Transverse colon (tissue), 4 donors: Measurements from ENCODE around the gene TEX29. TPM values are rescaled to one million over a fixed set of nuclear protein-coding genes. Genes with fewer than 3 reads are reported as not detected.
A peak's percentile ranks its signal among the peaks of the same experiment; 100 is the strongest.

ENCODE experiments used
- DNase-seq: peaks from one replicate; pipeline ENCODE4 v3.0.0-alpha.2; 2019
- H3K27ac ChIP-seq, 4 donors: fragments of 200-600 bp; sonication (generic); 2 replicates each; pipeline ENCODE4 v1.5.1; 2016 to 2018; ENCODE audit warnings: inconsistent platforms in 4 of 4
- H3K27me3 ChIP-seq: fragments of 200-600 bp; sonication (generic); 2 replicates; pipeline ENCODE4 v1.5.1; 2017; ENCODE audit warnings: inconsistent platforms
- H3K36me3 ChIP-seq, 4 donors: fragments of 200-600 bp; sonication (generic); 2 replicates each; pipeline ENCODE4 v1.5.1; 2017 to 2019; ENCODE audit warnings: inconsistent platforms in 4 of 4
- H3K4me1 ChIP-seq, 4 donors: fragments of 200-600 bp; sonication (generic); 2 replicates each; pipeline ENCODE4 v1.5.1; 2017 to 2020; ENCODE audit warnings: inconsistent platforms in 4 of 4
- H3K4me3 ChIP-seq, 4 donors: fragments of 200-600 bp; sonication (generic); 1 replicate in 1 of 4; 2 replicates in 3 of 4; pipeline versions ENCODE4 v1.5.1 to v1.6.1; 2017 to 2019; ENCODE audit warnings: inconsistent platforms in 4 of 4
- H3K9me3 ChIP-seq, 2 donors: fragments of 200-600 bp; sonication (generic); 2 replicates each; pipeline ENCODE4 v1.5.1; 2017 to 2019; ENCODE audit warnings: inconsistent platforms in 2 of 2
- CTCF ChIP-seq, 5 experiments: fragments of 200-600 bp in 3 of 5; fragments of 450-650 bp in 2 of 5; sonication (generic) in 3 of 5; IDR thresholded peaks; 1 replicate in 2 of 5; 2 replicates in 3 of 5; pipeline ENCODE4 v1.5.1; 2016 to 2017; ENCODE audit warnings: antibody characterized with exemption in 5 of 5, inconsistent platforms in 3 of 5, mild to moderate bottlenecking in 2 of 5, moderate library complexity in 1 of 5
- EP300 ChIP-seq: sonication (generic); formaldehyde crosslinking; IDR thresholded peaks from one replicate; pipeline ENCODE4 v1.6.1; 2017; ENCODE audit warnings: antibody characterized with exemption, low read depth
- POLR2A ChIP-seq: fragments of 450-650 bp; IDR thresholded peaks from one replicate; pipeline ENCODE4 v1.6.1; 2016; ENCODE audit warnings: antibody characterized with exemption, mild to moderate bottlenecking, moderate library complexity
- POLR2AphosphoS5 ChIP-seq, 3 donors: sonication (generic); formaldehyde crosslinking; IDR thresholded peaks; one replicate each; pipeline ENCODE4 v1.6.1; 2016; ENCODE audit warnings: antibody characterized with exemption in 3 of 3
- WGBS, 2 donors: methylation state at CpG; one replicate each; pipeline ENCODE4 v1.1.5; 2018; ENCODE audit warnings: low coverage in 1 of 2; 5-methylcytosine and 5-hydroxymethylcytosine counted together
- in situ Hi-C, 4 donors: fragments of 200-750 bp; cut with MboI; loops; one replicate each; pipeline versions ENCODE4 v1.15.0 to v1.15.1; 2017; ENCODE audit warnings: low sequenced_read_pairs in 3 of 4, low pct_ligation_motif_present in 1 of 4, low pct_unique_long_range_greater_than_20kb in 1 of 4
- intact Hi-C: fragments of 100-400 bp; cut with DNase I; formaldehyde crosslinking; loops from one replicate; pipeline ENCODE4 v1.15.1; 2023; ENCODE audit warnings: low total_unique reads
- total RNA-seq, 4 donors: library from RNA; depleted of rRNA; stranded (reverse); fragments of >200 nt; gene quantifications; one replicate each; pipeline ENCODE4 v1.1.0, GENCODE V29; 2016

The TEX29 gene
- total RNA-seq, 4 donors from 2014 or later, result not detected

GRCh38 chr13:111298214-111298975, 22.0 kb upstream of the TEX29 start:
- TF ChIP-seq POLR2A (no peak), EP300 (no peak), POLR2AphosphoS5 (IDR thresholded peaks at IDR 0.05) (no peak), CTCF (IDR thresholded peaks at IDR 0.05) (no peak)
- Histone ChIP-seq H3K27me3 (no peaks in the 10 kb centered on the region), H3K27ac (no peak overlapping the region), H3K36me3 (peaks cover 0 to 37% (median 12%) of the 10 kb centered on the region in 4 donors), H3K4me3 (no peak overlapping the region), H3K9me3 (no peaks in the 10 kb centered on the region), H3K4me1 (no peaks in the 10 kb centered on the region)
- intact Hi-C loops, result no loop called here
- no peak for DNase-seq
- WGBS, 2 donors, result 83 to 94% methylated on average over 4 to 13 of the region's 13 CpGs
- in situ Hi-C loops, result no loop called here

GRCh38 chr13:111302045-111302726, 18.3 kb upstream of the TEX29 start:
- intact Hi-C loops (no loop called here), in situ Hi-C loops (no loop called here)
- Histone ChIP-seq H3K4me3 (no peak overlapping the region), H3K27ac (no peak overlapping the region), H3K4me1 (no peaks in the 10 kb centered on the region), H3K36me3 (peaks cover 0 to 56% (median 19%) of the 10 kb centered on the region in 4 donors), H3K27me3 (no peaks in the 10 kb centered on the region), H3K9me3 (no peaks in the 10 kb centered on the region)
- TF ChIP-seq EP300, result no peak
- TF ChIP-seq POLR2AphosphoS5 (IDR thresholded peaks at IDR 0.05), result no peak
- no peak for TF ChIP-seq POLR2A
- no peak for TF ChIP-seq CTCF (IDR thresholded peaks at IDR 0.05)
- WGBS, 2 donors, result 93 to 95% methylated on average over 11 to 22 of the region's 22 CpGs
- DNase-seq, result no peak

GRCh38 chr13:111303559-111303958, 16.9 kb upstream of the TEX29 start:
- Histone ChIP-seq H3K27me3 (no peaks in the 10 kb centered on the region), H3K4me3 (no peak overlapping the region), H3K27ac (no peak overlapping the region), H3K36me3 (peaks cover 0 to 56% (median 19%) of the 10 kb centered on the region in 4 donors), H3K4me1 (no peaks in the 10 kb centered on the region), H3K9me3 (no peaks in the 10 kb centered on the region)
- DNase-seq, result no peak
- WGBS, 2 donors, result 93 to 96% methylated on average over 6 to 11 of the region's 11 CpGs
- TF ChIP-seq CTCF (IDR thresholded peaks at IDR 0.05), result no peak
- no peak for TF ChIP-seq POLR2A
- no peak for TF ChIP-seq POLR2AphosphoS5 (IDR thresholded peaks at IDR 0.05)
- TF ChIP-seq EP300, result no peak
- intact Hi-C loops (no loop called here), in situ Hi-C loops (no loop called here)

- in situ Hi-C loops, result no loop called here
- Histone ChIP-seq H3K27ac (no peak overlapping the region), H3K27me3 (no peaks in the 10 kb centered on the region), H3K36me3 (peaks cover 0 to 56% (median 19%) of the 10 kb centered on the region in 4 donors), H3K4me1 (no peaks in the 10 kb centered on the region), H3K4me3 (no peak overlapping the region), H3K9me3 (no peaks in the 10 kb centered on the region)
- TF ChIP-seq POLR2AphosphoS5 (IDR thresholded peaks at IDR 0.05), result no peak
- TF ChIP-seq EP300, result no peak
- DNase-seq, result peak; percentile 14
- intact Hi-C loops, result no loop called here
- 78 to 80% methylated on average over 3 to 15 of the region's 15 CpGs for WGBS, 2 donors
Observed at GRCh38 chr13:111304041-111304544, 16.3 kb upstream of the TEX29 start.
